Endodermal cell (in vitro differentiated cells): ENCODE data around the gene SLMAP. TPM values are rescaled to one million over a fixed set of nuclear protein-coding genes. Genes with fewer than 3 reads are reported as not detected.

ENCODE experiments used
- DNase-seq: peaks from one replicate; pipeline ENCODE4 v3.0.0-alpha.2; 2017
- H3K27ac ChIP-seq: 2 replicates; pipeline ENCODE4 v1.5.1; 2013; ENCODE audit warnings: mild to moderate bottlenecking, low read depth, low read length, moderate library complexity
- H3K27me3 ChIP-seq: 2 replicates; pipeline ENCODE4 v1.6.1; 2013; ENCODE audit warnings: mild to moderate bottlenecking, low read length, moderate library complexity; ENCODE audit not compliant: insufficient read depth, control insufficient read depth, poor library complexity, severe bottlenecking
- H3K36me3 ChIP-seq: 2 replicates; pipeline ENCODE4 v1.7.0; 2013; ENCODE audit warnings: mild to moderate bottlenecking, low read length, moderate library complexity; ENCODE audit not compliant: control insufficient read depth, insufficient read depth
- H3K4me1 ChIP-seq: one replicate; pipeline ENCODE4 v1.7.0; 2013; ENCODE audit warnings: low read length; ENCODE audit not compliant: control insufficient read depth, insufficient read depth
- H3K4me3 ChIP-seq: 2 replicates; pipeline ENCODE4 v1.5.1; 2013; ENCODE audit warnings: mild to moderate bottlenecking, low read length, moderate library complexity
- H3K9ac ChIP-seq: 2 replicates; pipeline ENCODE4 v1.6.1; 2013; ENCODE audit warnings: mild to moderate bottlenecking, low read length, moderate library complexity; ENCODE audit not compliant: poor library complexity, severe bottlenecking; ENCODE audit errors: extremely low read depth
- H3K9me3 ChIP-seq: 2 replicates; pipeline ENCODE4 v1.6.1; 2013; ENCODE audit warnings: mild to moderate bottlenecking, low read length, moderate library complexity; ENCODE audit not compliant: control insufficient read depth
- H3K27ac Mint-ChIP-seq: 2 replicates; pipeline ENCODE4 v1.8.0; 2020; ENCODE audit warnings: mixed read lengths
- H3K27me3 Mint-ChIP-seq: 2 replicates; pipeline ENCODE4 v1.8.0; 2021; ENCODE audit warnings: mild to moderate bottlenecking, mixed read lengths; ENCODE audit not compliant: insufficient read depth
- H3K36me3 Mint-ChIP-seq: 2 replicates; pipeline ENCODE4 v1.8.0; 2020; ENCODE audit warnings: low read depth, mixed read lengths
- H3K4me1 Mint-ChIP-seq: 2 replicates; pipeline ENCODE4 v1.8.0; 2020; ENCODE audit warnings: mixed read lengths
- H3K4me3 Mint-ChIP-seq: 2 replicates; pipeline ENCODE4 v1.8.0; 2020; ENCODE audit warnings: mild to moderate bottlenecking, moderate library complexity, mixed read lengths
- H3K9me3 Mint-ChIP-seq: 2 replicates; pipeline ENCODE4 v1.8.0; 2020; ENCODE audit warnings: mild to moderate bottlenecking, mixed read lengths
- WGBS, 2 experiments: methylation state at CpG; one replicate each; pipeline versions ENCODE4 v1.1.5 to v1.1.7; 2013; ENCODE audit warnings: missing lambda C conversion rate in 2 of 2, mixed read lengths in 1 of 2; ENCODE audit not compliant: insufficient coverage in 1 of 2, insufficient read length in 1 of 2; 5-methylcytosine and 5-hydroxymethylcytosine counted together
- total RNA-seq, 2 donors: library from RNA; stranded (reverse); fragmentation: NEBNext Ultra II Directional in 1 of 2; extraction: Animal tissue kit (Norgen Biotek cat#: 25700) in 1 of 2; gene quantifications; 2 replicates in 1 of 2; 3 replicates in 1 of 2; pipeline ENCODE4 v1.2.1, GENCODE V29; 2021
- TF ChIP-seq, protein P1 (sequence below): fragments of 200-600 bp; sonication (generic); conservative IDR thresholded peaks from 2 replicates; pipeline ENCODE4 v1.5.0; 2021; ENCODE audit warnings: antibody characterized with exemption, mild to moderate bottlenecking

The SLMAP gene
- total RNA-seq, 2 donors from 2014 or later: 64.8 to 65.7 TPM

DNA sequence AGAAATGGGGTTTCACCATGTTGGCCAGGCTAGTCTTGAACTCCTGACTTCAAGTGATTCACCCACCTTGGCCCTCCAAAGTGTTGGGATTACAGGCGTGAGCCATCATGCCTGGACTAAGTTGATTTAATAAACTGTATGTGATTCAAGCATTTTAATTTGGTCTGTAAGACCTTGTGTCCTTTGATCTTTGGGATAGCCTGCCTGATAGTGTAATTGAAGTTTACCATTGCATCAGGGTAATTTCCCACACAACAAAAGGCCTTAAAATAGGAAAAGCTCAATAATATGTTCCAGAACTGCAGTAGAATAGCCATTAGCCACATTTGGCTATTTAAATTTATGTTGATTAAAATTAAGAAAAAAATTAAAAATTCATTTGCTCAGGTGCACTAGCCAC, 38.0 kb upstream of the SLMAP start:
- no peaks in the 10 kb centered on the region for H3K27me3 Mint-ChIP-seq
- H3K27me3 ChIP-seq: no peaks in the 10 kb centered on the region
- H3K27ac Mint-ChIP-seq: no peak overlapping the region
- H3K4me1 Mint-ChIP-seq: no peaks in the 10 kb centered on the region
- no peak overlapping the region for H3K9ac ChIP-seq
- WGBS, 2 experiments: 100% methylated on average over 1 of the region's 1 CpG; no CpG with 5 or more reads in 1 of the 2 experiments
- DNase-seq: no peak
- no peaks in the 10 kb centered on the region for H3K36me3 ChIP-seq
- H3K36me3 Mint-ChIP-seq: no peaks in the 10 kb centered on the region
- no peaks in the 10 kb centered on the region for H3K9me3 Mint-ChIP-seq
- H3K4me1 ChIP-seq: no peaks in the 10 kb centered on the region
- no peaks in the 10 kb centered on the region for H3K9me3 ChIP-seq
- no peak overlapping the region for H3K4me3 ChIP-seq
- no peak overlapping the region for H3K27ac ChIP-seq
- TF ChIP-seq, protein P1, sequence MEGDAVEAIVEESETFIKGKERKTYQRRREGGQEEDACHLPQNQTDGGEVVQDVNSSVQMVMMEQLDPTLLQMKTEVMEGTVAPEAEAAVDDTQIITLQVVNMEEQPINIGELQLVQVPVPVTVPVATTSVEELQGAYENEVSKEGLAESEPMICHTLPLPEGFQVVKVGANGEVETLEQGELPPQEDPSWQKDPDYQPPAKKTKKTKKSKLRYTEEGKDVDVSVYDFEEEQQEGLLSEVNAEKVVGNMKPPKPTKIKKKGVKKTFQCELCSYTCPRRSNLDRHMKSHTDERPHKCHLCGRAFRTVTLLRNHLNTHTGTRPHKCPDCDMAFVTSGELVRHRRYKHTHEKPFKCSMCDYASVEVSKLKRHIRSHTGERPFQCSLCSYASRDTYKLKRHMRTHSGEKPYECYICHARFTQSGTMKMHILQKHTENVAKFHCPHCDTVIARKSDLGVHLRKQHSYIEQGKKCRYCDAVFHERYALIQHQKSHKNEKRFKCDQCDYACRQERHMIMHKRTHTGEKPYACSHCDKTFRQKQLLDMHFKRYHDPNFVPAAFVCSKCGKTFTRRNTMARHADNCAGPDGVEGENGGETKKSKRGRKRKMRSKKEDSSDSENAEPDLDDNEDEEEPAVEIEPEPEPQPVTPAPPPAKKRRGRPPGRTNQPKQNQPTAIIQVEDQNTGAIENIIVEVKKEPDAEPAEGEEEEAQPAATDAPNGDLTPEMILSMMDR: no peak
- no peak overlapping the region for H3K4me3 Mint-ChIP-seq

DNA sequence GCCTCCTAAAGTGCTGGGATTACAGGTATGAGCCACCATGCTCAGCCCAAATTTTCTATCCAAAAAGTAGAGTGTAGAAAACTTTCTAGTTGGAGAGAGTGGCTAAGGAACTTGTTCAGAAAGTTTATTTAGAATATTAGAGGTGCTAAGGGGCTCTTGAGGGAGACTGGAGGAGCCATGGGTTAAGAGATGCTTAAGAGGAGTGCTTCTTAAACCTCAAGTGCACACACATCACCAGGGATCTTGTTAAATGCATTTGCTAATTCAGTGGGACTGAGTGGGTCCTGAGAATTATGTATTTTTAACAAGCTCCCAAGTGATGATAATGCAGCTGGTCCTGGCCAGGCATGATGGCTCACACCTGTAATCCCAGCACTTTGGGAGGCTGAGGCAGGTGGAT, 29.7 kb upstream of the SLMAP start:
- peaks cover 9% of the 10 kb centered on the region for H3K4me1 Mint-ChIP-seq
- H3K27ac ChIP-seq: no peak overlapping the region
- H3K27me3 Mint-ChIP-seq: peaks cover 1% of the 10 kb centered on the region
- H3K27ac Mint-ChIP-seq: no peak overlapping the region
- no peaks in the 10 kb centered on the region for H3K9me3 Mint-ChIP-seq
- no peak overlapping the region for H3K4me3 Mint-ChIP-seq
- no peaks in the 10 kb centered on the region for H3K4me1 ChIP-seq
- no peaks in the 10 kb centered on the region for H3K9me3 ChIP-seq
- no peaks in the 10 kb centered on the region for H3K36me3 Mint-ChIP-seq
- no peak overlapping the region for H3K9ac ChIP-seq
- H3K36me3 ChIP-seq: no peaks in the 10 kb centered on the region
- no peak overlapping the region for H3K4me3 ChIP-seq
- no peak for DNase-seq
- H3K27me3 ChIP-seq: no peaks in the 10 kb centered on the region
- TF ChIP-seq, protein P1: no peak

DNA sequence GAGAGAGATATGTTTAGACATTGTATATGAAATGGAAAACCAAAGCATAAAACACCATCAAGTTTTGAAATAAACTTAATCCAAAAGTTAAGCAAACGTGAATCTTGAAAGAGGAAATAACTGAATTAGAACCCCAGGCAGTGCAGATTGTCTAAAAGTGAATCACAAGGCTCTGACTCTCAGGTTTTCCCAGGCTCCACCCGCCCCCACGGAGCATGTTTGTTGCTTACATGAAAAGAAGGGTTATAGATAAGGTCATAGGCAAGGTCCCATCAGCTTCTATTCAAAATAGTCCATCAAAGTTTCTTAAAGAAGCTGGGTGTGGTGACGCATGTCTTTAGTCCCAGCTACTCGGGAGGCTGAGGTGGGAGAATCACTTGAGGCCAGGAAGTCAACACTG, 29.0 kb upstream of the SLMAP start:
- Histone ChIP-seq H3K4me1 (no peaks in the 10 kb centered on the region), H3K36me3 (no peaks in the 10 kb centered on the region), H3K4me3 (no peak overlapping the region), H3K27me3 (no peaks in the 10 kb centered on the region), H3K27ac (no peak overlapping the region), H3K9ac (no peak overlapping the region), H3K9me3 (no peaks in the 10 kb centered on the region)
- TF ChIP-seq, protein P1: no peak
- no peaks in the 10 kb centered on the region for H3K9me3 Mint-ChIP-seq
- no peak for DNase-seq
- peaks cover 9% of the 10 kb centered on the region for H3K4me1 Mint-ChIP-seq
- H3K36me3 Mint-ChIP-seq: no peaks in the 10 kb centered on the region
- H3K4me3 Mint-ChIP-seq: no peak overlapping the region
- H3K27me3 Mint-ChIP-seq: peaks cover 1% of the 10 kb centered on the region
- 92 to 100% methylated on average over 3 to 5 of the region's 5 CpGs for WGBS, 2 experiments
- no peak overlapping the region for H3K27ac Mint-ChIP-seq
